Measurements from ENCODE around the gene BCDIN3D. TPM values are rescaled to one million over a fixed set of nuclear protein-coding genes. Genes with fewer than 3 reads are reported as not detected.

Gene BCDIN3D
- total RNA-seq, 1 experiment from 2014 or later = 4.0 TPM

- no peak for TF ChIP-seq CTCF (IDR thresholded peaks at IDR 0.05; ENCODE audit: unreplicated experiment)
Observed at GRCh38 chr12:49798248-49798647, 44.7 kb downstream of the BCDIN3D start.

DNA sequence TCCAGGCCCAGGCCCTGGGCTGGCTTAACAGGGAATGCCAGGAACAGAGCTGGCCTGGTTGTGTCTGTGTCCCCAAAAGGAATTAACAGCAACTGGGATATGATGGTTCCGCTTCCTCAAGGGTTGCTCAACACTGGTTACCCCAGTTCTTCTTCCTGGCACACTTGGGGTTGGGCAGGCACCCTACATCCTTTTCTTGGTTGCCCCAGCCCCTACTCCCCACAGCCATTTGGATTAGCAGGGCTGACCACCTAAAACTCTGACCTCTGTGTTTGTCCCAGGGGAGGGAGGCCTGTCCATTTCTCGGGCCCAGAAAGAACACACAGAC lies 45.5 kb downstream of the BCDIN3D start:
- BruUV-seq (replicated peaks) = no TSS peak
- no peaks in the 10 kb centered on the region for H3K27me3 Mint-ChIP-seq (ENCODE audit: unreplicated experiment)
- H3K4me1 Mint-ChIP-seq (ENCODE audit: low read depth, unreplicated experiment) = no peaks in the 10 kb centered on the region
- no peak for TF ChIP-seq CTCF (IDR thresholded peaks at IDR 0.05; ENCODE audit: unreplicated experiment)
- no peak overlapping the region for H3K4me3 Mint-ChIP-seq (ENCODE audit: low read depth, unreplicated experiment)
- H3K27ac Mint-ChIP-seq (ENCODE audit: unreplicated experiment) = no peak overlapping the region
- CTCF ChIA-PET = no interaction called here
- H3K9me3 Mint-ChIP-seq (ENCODE audit: low read depth, unreplicated experiment) = no peaks in the 10 kb centered on the region
- H3K36me3 Mint-ChIP-seq (ENCODE audit: insufficient read depth, unreplicated experiment) = peaks cover 15% of the 10 kb centered on the region
- intact Hi-C loops (cut with micrococcal nuclease; ENCODE audit: unreplicated experiment) = no loop called here
- DNase-seq = no peak

More at GRCh38 chr12:49798248-49798647, 44.7 kb downstream of the BCDIN3D start:
- Mint-ChIP-seq H3K9me3 (ENCODE audit: low read depth, unreplicated experiment) (no peaks in the 10 kb centered on the region), H3K4me3 (ENCODE audit: low read depth, unreplicated experiment) (no peak overlapping the region), H3K27me3 (ENCODE audit: unreplicated experiment) (no peaks in the 10 kb centered on the region), H3K36me3 (ENCODE audit: insufficient read depth, unreplicated experiment) (peaks cover 15% of the 10 kb centered on the region), H3K27ac (ENCODE audit: unreplicated experiment) (no peak overlapping the region), H3K4me1 (ENCODE audit: low read depth, unreplicated experiment) (no peaks in the 10 kb centered on the region)
- intact Hi-C loops (cut with micrococcal nuclease; ENCODE audit: unreplicated experiment) = no loop called here
- CTCF ChIA-PET = no interaction called here
- no peak for DNase-seq
- BruUV-seq (replicated peaks) = no TSS peak

DNA sequence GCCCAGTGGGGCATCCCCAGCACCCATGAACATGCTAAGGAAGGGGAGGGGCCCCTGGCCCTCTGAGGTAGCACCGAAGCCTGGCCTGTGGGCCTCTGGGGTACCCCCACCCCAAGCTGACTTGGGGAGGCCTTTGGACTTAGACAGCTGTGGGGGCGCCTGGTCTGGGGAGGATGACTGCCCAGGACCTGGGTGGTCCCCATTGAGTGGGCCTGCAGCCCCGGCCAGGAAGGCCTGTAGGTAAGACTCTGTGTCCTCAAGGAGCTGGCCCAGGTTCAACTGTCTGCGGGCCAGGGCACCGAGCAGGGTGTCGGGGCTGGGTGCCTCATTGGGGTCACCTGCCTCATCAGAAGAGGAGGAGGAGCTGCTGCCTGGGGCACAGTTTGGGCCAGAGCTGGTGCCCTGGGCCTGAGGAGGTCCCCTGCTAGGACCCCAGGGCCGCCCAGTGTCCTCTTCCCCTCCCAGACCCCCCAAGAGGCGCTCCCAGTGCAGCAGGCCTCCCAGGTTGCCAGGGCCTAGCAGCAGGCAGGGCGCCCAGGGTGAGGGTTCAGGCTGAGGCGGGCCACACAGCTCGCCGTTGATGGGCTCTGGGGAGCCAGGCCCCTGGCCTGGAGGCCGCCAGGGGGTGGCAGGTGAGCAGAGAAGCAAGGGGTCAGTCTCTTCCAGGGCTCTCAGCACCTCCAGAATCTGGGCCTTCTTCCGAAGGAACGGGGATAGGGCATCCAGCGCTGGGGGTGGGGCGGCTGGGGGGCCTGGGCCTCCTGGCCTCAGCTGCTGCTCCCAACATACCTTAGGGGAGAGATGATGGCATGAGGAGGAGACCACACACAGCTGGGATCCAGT lies 46.1 kb downstream of the BCDIN3D start:
- no peaks in the 10 kb centered on the region for H3K27me3 Mint-ChIP-seq (ENCODE audit: unreplicated experiment)
- no peak for TF ChIP-seq CTCF (IDR thresholded peaks at IDR 0.05; ENCODE audit: unreplicated experiment)
- H3K4me1 Mint-ChIP-seq (ENCODE audit: low read depth, unreplicated experiment) = no peaks in the 10 kb centered on the region
- no peak overlapping the region for H3K4me3 Mint-ChIP-seq (ENCODE audit: low read depth, unreplicated experiment)
- no peaks in the 10 kb centered on the region for H3K9me3 Mint-ChIP-seq (ENCODE audit: low read depth, unreplicated experiment)
- no peak for DNase-seq
- no peak overlapping the region for H3K27ac Mint-ChIP-seq (ENCODE audit: unreplicated experiment)
- BruUV-seq (replicated peaks) = no TSS peak
- CTCF ChIA-PET = no interaction called here
- intact Hi-C loops (cut with micrococcal nuclease; ENCODE audit: unreplicated experiment) = no loop called here
- peaks cover 15% of the 10 kb centered on the region for H3K36me3 Mint-ChIP-seq (ENCODE audit: insufficient read depth, unreplicated experiment)

DNA sequence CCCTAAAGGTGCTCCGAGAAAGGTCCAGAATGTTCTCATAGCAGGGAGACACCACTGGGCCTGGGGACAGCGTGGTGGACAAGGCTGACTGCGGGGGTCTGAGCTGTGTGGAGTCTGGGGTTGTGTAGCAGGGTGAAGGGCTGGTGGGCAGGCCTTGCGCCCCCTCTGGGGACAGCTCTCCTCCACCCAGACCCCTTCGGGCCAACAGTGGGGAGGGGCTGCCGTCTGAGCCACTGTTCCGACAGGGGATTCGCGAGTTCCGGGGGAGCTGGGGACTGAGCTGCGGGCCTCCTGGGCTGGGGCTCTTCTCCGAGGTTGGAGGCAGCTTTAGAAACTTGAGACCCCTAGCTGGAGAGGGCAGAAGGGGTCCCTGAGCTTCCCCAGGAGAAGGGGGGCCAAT lies 46.8 kb downstream of the BCDIN3D start:
- H3K4me1 Mint-ChIP-seq (ENCODE audit: low read depth, unreplicated experiment) = no peaks in the 10 kb centered on the region
- no peaks in the 10 kb centered on the region for H3K27me3 Mint-ChIP-seq (ENCODE audit: unreplicated experiment)
- no peak for DNase-seq
- no peak overlapping the region for H3K4me3 Mint-ChIP-seq (ENCODE audit: low read depth, unreplicated experiment)
- H3K36me3 Mint-ChIP-seq (ENCODE audit: insufficient read depth, unreplicated experiment) = peaks cover 15% of the 10 kb centered on the region
- no peak overlapping the region for H3K27ac Mint-ChIP-seq (ENCODE audit: unreplicated experiment)
- no peak for TF ChIP-seq CTCF (IDR thresholded peaks at IDR 0.05; ENCODE audit: unreplicated experiment)
- intact Hi-C loops (cut with micrococcal nuclease; ENCODE audit: unreplicated experiment) = no loop called here
- CTCF ChIA-PET = no interaction called here
- H3K9me3 Mint-ChIP-seq (ENCODE audit: low read depth, unreplicated experiment) = no peaks in the 10 kb centered on the region
- BruUV-seq (replicated peaks) = no TSS peak
